Stomach (tissue), 9 donors: Measurements from ENCODE around the gene VAV3. TPM values are rescaled to one million over a fixed set of nuclear protein-coding genes. Genes with fewer than 3 reads are reported as not detected.
"Not testable (repeated sequence)": the region's sequence is repeated elsewhere in the genome, so short reads cannot be mapped to it uniquely, and the experiment has no call there.

Experiments used
- DNase-seq, 2 donors: peaks; one replicate each; pipeline versions ENCODE4 v3.0.0 to v3.0.0-alpha.2; 2013 to 2019
- H3K27ac ChIP-seq, 5 donors: fragments of 200-600 bp in 4 of 5; sonication (generic) in 4 of 5; one replicate each; pipeline ENCODE4 v1.5.1; 2013 to 2019; ENCODE audit warnings: mild to moderate bottlenecking in 1 of 5, moderate library complexity in 1 of 5
- H3K27me3 ChIP-seq, 3 donors: fragments of 200-600 bp; sonication (generic); one replicate each; pipeline ENCODE4 v1.5.1; 2017 to 2019; ENCODE audit warnings: mixed run types in 1 of 3
- H3K36me3 ChIP-seq, 4 donors: fragments of 200-600 bp; sonication (generic); 1 replicate in 3 of 4; 2 replicates in 1 of 4; pipeline ENCODE4 v1.5.1; 2016 to 2019
- H3K4me1 ChIP-seq, 4 donors: fragments of 200-600 bp; sonication (generic); one replicate each; pipeline ENCODE4 v1.5.1; 2016 to 2019
- H3K4me3 ChIP-seq, 4 donors: fragments of 200-600 bp; sonication (generic) in 3 of 4; one replicate each; pipeline ENCODE4 v1.5.1; 2016 to 2019; ENCODE audit warnings: mild to moderate bottlenecking in 1 of 4
- H3K9me3 ChIP-seq, 4 donors: fragments of 200-600 bp; sonication (generic); one replicate each; pipeline ENCODE4 v1.5.1; 2016 to 2019
- EP300 ChIP-seq: sonication (generic); formaldehyde crosslinking; IDR thresholded peaks from one replicate; pipeline ENCODE4 v1.6.1; 2017; ENCODE audit warnings: antibody characterized with exemption
- POLR2A ChIP-seq, 4 donors: fragments of 450-650 bp; IDR thresholded peaks; one replicate each; pipeline ENCODE4 v1.6.1; 2016; ENCODE audit warnings: antibody characterized with exemption in 4 of 4, control low read depth in 2 of 4, mild to moderate bottlenecking in 1 of 4, moderate library complexity in 1 of 4
- POLR2AphosphoS5 ChIP-seq, 3 donors: sonication (generic); formaldehyde crosslinking; IDR thresholded peaks; one replicate each; pipeline ENCODE4 v1.6.1; 2016; ENCODE audit warnings: antibody characterized with exemption in 3 of 3
- WGBS, 5 donors: extraction: QIAGEN DNeasy Blood & Tissue Kit in 3 of 5; methylation state at CpG; one replicate each; pipeline versions ENCODE4 v1.1.5 to v1.1.7; 2013 to 2018; 5-methylcytosine and 5-hydroxymethylcytosine counted together
- intact Hi-C: fragments of 100-400 bp; cut with DNase I; formaldehyde crosslinking; loops from one replicate; pipeline ENCODE4 v1.15.1; 2023; ENCODE audit warnings: low total_unique reads
- polyA plus RNA-seq, 3 donors: library from polyadenylated mRNA; stranded (reverse); fragments of 200-250 nt; gene quantifications; one replicate each; pipeline ENCODE4 v1.2.3, GENCODE V29; 2013
- total RNA-seq, 5 donors: library from RNA; depleted of rRNA; stranded (reverse); fragments of >200 nt; gene quantifications; one replicate each; pipeline versions ENCODE4 v1.1.0 to v1.2.3, GENCODE V29; 2014 to 2016
- TF ChIP-seq, protein P1 (sequence below), 7 experiments: fragments of 450-650 bp in 4 of 7; fragments of 200-600 bp in 3 of 7; sonication (generic) in 3 of 7; IDR thresholded peaks; one replicate each; pipeline ENCODE4 v1.5.1; 2016 to 2019; ENCODE audit warnings: antibody characterized with exemption in 7 of 7, control low read depth in 2 of 7, mild to moderate bottlenecking in 1 of 7
- donor health status: healthy with polysubstance abuse.
- donor health status: Bipolar disorder and iron deficiency.
- donor health status: healthy.

The VAV3 gene
- total and polyA plus RNA-seq, 8 donors, result 5.7 to 29.3 (median 6.9) TPM

DNA sequence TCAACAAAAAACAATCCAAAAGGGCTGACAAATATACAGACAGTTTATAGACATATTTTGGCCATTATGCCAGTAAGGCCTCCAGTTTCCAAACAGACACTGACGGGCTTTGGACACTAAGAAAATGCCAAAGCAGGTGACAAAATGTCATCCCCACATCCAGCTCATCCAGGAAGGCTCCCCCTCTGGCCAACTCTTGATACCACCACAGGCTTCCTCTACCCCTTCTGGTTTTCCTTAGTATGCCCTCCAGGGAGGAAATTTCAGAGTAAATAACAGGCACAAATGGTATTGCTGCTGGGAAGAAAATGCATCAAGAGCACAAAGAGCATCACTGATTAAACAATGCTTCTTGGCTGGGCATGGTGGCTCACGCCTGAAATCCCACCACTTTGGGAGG is 225.3 kb downstream of the VAV3 start:
- no peaks in the 10 kb centered on the region for H3K27me3 ChIP-seq
- no peak overlapping the region for H3K4me3 ChIP-seq
- no peak for DNase-seq
- H3K4me1 ChIP-seq, result peaks cover 0 to 16% (median 0%) of the 10 kb centered on the region in 4 donors
- TF ChIP-seq, protein P1, sequence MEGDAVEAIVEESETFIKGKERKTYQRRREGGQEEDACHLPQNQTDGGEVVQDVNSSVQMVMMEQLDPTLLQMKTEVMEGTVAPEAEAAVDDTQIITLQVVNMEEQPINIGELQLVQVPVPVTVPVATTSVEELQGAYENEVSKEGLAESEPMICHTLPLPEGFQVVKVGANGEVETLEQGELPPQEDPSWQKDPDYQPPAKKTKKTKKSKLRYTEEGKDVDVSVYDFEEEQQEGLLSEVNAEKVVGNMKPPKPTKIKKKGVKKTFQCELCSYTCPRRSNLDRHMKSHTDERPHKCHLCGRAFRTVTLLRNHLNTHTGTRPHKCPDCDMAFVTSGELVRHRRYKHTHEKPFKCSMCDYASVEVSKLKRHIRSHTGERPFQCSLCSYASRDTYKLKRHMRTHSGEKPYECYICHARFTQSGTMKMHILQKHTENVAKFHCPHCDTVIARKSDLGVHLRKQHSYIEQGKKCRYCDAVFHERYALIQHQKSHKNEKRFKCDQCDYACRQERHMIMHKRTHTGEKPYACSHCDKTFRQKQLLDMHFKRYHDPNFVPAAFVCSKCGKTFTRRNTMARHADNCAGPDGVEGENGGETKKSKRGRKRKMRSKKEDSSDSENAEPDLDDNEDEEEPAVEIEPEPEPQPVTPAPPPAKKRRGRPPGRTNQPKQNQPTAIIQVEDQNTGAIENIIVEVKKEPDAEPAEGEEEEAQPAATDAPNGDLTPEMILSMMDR (IDR thresholded peaks at IDR 0.05), result no peak
- no peak for TF ChIP-seq POLR2A (IDR thresholded peaks at IDR 0.05)
- TF ChIP-seq POLR2AphosphoS5 (IDR thresholded peaks at IDR 0.05), result no peak
- TF ChIP-seq EP300, result no peak
- intact Hi-C loops, result loop anchor here (10.0 kb wide), 1 partner anchor 315 kb away; no protein-coding TSS in a partner anchor
- no peaks in the 10 kb centered on the region for H3K36me3 ChIP-seq
- 49 to 88% (median 70%) methylated on average over 2 of the region's 2 CpGs for WGBS, 5 donors
- peak overlapping the region in 1 of 5 donors; percentile 26 for H3K27ac ChIP-seq
- no peaks in the 10 kb centered on the region for H3K9me3 ChIP-seq

DNA sequence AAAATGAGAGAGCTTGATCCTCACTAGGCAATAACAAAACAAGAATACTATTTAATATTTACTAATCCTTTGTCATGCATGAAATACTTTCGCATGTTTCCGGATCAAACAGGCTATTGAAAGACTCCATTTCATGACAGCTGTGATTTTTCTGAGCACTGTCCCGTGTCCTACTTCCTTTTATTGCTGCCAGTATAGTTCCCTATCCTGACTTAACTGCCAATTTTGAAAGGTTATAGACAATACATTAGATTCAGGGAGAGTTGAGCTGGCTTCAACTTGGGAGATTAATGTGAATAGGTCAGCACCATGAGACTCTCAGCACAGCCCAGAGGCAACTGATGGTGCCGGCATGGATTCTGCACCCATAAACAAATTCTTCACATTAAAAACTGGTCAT is 225.8 kb downstream of the VAV3 start:
- Histone ChIP-seq H3K36me3 (no peaks in the 10 kb centered on the region), H3K27ac (no peak overlapping the region), H3K9me3 (no peaks in the 10 kb centered on the region), H3K4me1 (peaks cover 0 to 16% (median 0%) of the 10 kb centered on the region in 4 donors), H3K27me3 (no peaks in the 10 kb centered on the region), H3K4me3 (no peak overlapping the region)
- no peak for TF ChIP-seq POLR2AphosphoS5 (IDR thresholded peaks at IDR 0.05)
- TF ChIP-seq, protein P1 (IDR thresholded peaks at IDR 0.05), result no peak
- no peak for TF ChIP-seq EP300
- no peak for TF ChIP-seq POLR2A (IDR thresholded peaks at IDR 0.05)
- intact Hi-C loops, result no loop called here
- peak in 1 of 2 donors; percentile 36 for DNase-seq
- 52 to 74% (median 71%) methylated on average over 4 of the region's 4 CpGs for WGBS, 5 donors

DNA sequence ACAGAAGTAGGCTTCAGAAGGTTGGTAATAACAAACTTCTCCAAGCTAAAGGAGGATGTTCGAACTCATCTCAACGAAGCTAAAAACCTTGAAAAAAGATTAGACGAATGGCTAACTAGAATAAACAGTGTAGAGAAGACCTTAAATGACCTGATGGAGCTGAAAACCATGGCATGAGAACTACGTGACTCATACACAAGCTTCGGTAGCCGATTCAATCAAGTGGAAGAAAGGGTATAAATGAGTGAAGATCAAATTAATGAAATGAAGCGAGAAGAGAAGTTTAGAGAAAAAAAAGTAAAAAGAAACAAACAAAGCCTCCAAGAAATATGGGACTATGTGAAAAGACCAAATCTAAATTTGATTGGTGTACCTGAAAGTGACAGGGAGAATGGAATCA is 231.6 kb downstream of the VAV3 start:
- 88 to 93% (median 92%) methylated on average over 7 of the region's 7 CpGs for WGBS, 5 donors

DNA sequence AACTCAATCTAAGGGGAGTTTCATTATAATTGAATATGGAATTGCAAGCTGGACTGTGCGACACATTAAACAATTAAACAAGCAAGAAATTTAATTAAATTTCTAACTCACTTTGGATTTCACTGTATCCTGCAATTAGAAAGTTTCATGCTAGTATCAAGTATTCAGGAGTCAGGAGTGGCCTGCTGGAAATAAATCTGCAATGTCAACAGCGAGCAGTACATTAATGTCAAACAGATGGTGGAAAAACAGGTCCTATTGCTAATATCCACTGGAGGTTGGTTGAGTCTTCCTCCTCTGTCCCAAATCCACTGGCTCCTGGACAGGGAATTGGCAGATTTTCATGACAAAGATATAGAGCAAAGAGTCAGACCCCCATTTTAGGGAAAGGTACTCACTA is 237.1 kb downstream of the VAV3 start:
- WGBS, 5 donors, result 69 to 77% (median 72%) methylated on average over 2 of the region's 2 CpGs
- peak in 1 of 2 donors; percentile 20 for DNase-seq
- H3K27me3 ChIP-seq, result no peaks in the 10 kb centered on the region
- intact Hi-C loops, result no loop called here
- H3K27ac ChIP-seq, result no peak overlapping the region
- TF ChIP-seq EP300 (no peak), POLR2AphosphoS5 (IDR thresholded peaks at IDR 0.05) (no peak), POLR2A (IDR thresholded peaks at IDR 0.05) (no peak)
- TF ChIP-seq, protein P1 (IDR thresholded peaks at IDR 0.05), result no peak
- H3K4me1 ChIP-seq, result no peaks in the 10 kb centered on the region
- H3K4me3 ChIP-seq, result no peak overlapping the region
- H3K36me3 ChIP-seq, result no peaks in the 10 kb centered on the region
- no peaks in the 10 kb centered on the region for H3K9me3 ChIP-seq

More for the DNA sequence above, 231.6 kb downstream of the VAV3 start:
- intact Hi-C loops, H3K27me3 ChIP-seq, DNase-seq, H3K9me3 ChIP-seq, H3K36me3 ChIP-seq, H3K4me3 ChIP-seq, H3K4me1 ChIP-seq, H3K27ac ChIP-seq: not testable (repeated sequence)

DNA sequence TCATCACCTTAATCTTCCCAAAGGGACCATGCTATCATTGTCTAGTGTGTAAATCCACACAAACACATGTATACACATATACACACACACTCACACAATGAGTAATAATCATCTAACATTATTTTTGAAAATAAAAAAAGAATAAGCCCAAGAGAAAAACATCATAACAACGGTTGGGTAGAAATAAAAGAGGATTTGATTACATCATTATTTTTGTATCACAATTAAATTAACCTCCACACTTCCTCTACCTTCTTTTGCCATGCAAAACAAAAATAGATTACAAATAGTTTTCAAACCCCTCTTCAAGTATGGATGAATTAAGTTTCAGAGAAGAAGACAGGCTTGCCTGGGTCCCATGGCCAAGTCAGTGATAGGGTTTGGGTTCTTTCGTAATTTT is 238.1 kb downstream of the VAV3 start:
- no peak overlapping the region for H3K4me3 ChIP-seq
- no peak for DNase-seq
- no peaks in the 10 kb centered on the region for H3K4me1 ChIP-seq
- no peak overlapping the region for H3K27ac ChIP-seq
- H3K27me3 ChIP-seq, result no peaks in the 10 kb centered on the region
- 88 to 93% (median 92%) methylated on average over 2 of the region's 2 CpGs for WGBS, 5 donors
- H3K36me3 ChIP-seq, result no peaks in the 10 kb centered on the region
- intact Hi-C loops, result no loop called here
- no peaks in the 10 kb centered on the region for H3K9me3 ChIP-seq
- TF ChIP-seq POLR2AphosphoS5 (IDR thresholded peaks at IDR 0.05) (no peak), POLR2A (IDR thresholded peaks at IDR 0.05) (no peak), EP300 (no peak)
- TF ChIP-seq, protein P1 (IDR thresholded peaks at IDR 0.05), result no peak
